ENCODE data around the gene COX8C.

GRCh38 chr14:93347850-93348249, 868 bp downstream of the COX8C start:
- TF ChIP-seq RBAK (tag by site-specific recombination; IDR thresholded peaks at IDR 0.05) = no peak
- no peak for TF ChIP-seq ZSCAN23 (tag by site-specific recombination; IDR thresholded peaks at IDR 0.05)

Data from HEK293 (cell line).